H7 (cell line): ENCODE measurements around the gene PLCH2. TPM values are rescaled to one million over a fixed set of nuclear protein-coding genes. Genes with fewer than 3 reads are reported as not detected.

ENCODE experiments used
- total RNA-seq: library from RNA; depleted of rRNA; stranded (reverse); fragments of >200 nt; shearing (Covaris generic); gene quantifications from 2 replicates; pipeline ENCODE4 v1.2.3, GENCODE V29; 2014; rRNA removed

The PLCH2 gene
- total RNA-seq, 1 experiment from 2014 or later = 0.24 TPM

Other genes with a start within 250 kb of the PLCH2 start
- 29.2 and 29.9 TPM in 2 replicates for gene SKI, start 248.0 kb upstream of the PLCH2 start, total RNA-seq
- 12.7 and 14.3 TPM in 2 replicates for gene MORN1, start 84.7 kb upstream of the PLCH2 start, total RNA-seq
- 95.4 and 133 TPM in 2 replicates for gene RER1, start 84.4 kb upstream of the PLCH2 start, total RNA-seq
- gene PEX10, start 63.7 kb upstream of the PLCH2 start, total RNA-seq = 75.9 and 89.6 TPM in 2 replicates
- 62.5 and 79.0 TPM in 2 replicates for gene PANK4, start 50.3 kb downstream of the PLCH2 start, total RNA-seq
- gene HES5, start 54.0 kb downstream of the PLCH2 start, total RNA-seq = 0.07 and 0.33 TPM in 2 replicates
- 0.07 and 0.55 TPM in 2 replicates for gene TNFRSF14, start 80.1 kb downstream of the PLCH2 start, total RNA-seq
- gene PRXL2B, start 110.5 kb downstream of the PLCH2 start, total RNA-seq = 62.9 and 83.5 TPM in 2 replicates
- gene MMEL1, start 156.7 kb downstream of the PLCH2 start, total RNA-seq = 1.3 and 3.0 TPM in 2 replicates